Keratinocyte (primary cell): ENCODE results near the gene HTR1E. TPM values are rescaled to one million over a fixed set of nuclear protein-coding genes. Genes with fewer than 3 reads are reported as not detected.

ENCODE experiments used
- DNase-seq: peaks from one replicate; pipeline ENCODE4 v3.0.0-alpha.2; 2011; ENCODE audit warnings: low read depth, missing footprints, low spot score
- FAIRE-seq: peaks from 2 replicates; lab custom pipeline; 2011; peaks lifted over from hg19 to GRCh38; lab: Jason Lieb, UNC
- H2AFZ ChIP-seq: 2 replicates; pipeline ENCODE4 v1.6.0; 2012; ENCODE audit warnings: low read length, control low read depth, inconsistent platforms; ENCODE audit not compliant: control insufficient read depth
- H3K27ac ChIP-seq: 2 replicates; pipeline ENCODE4 v1.5.1; 2011; ENCODE audit warnings: low read length; ENCODE audit not compliant: control insufficient read depth, insufficient read depth
- H3K27me3 ChIP-seq: 3 replicates; pipeline ENCODE4 v1.6.0; 2011; ENCODE audit warnings: low read length; ENCODE audit not compliant: control insufficient read depth, insufficient read depth; ENCODE audit errors: extremely low read depth
- H3K36me3 ChIP-seq, 2 experiments: 2 replicates in 1 of 2; 3 replicates in 1 of 2; pipeline ENCODE4 v1.5.1; 2011; ENCODE audit warnings: low read length in 2 of 2, mild to moderate bottlenecking in 1 of 2; ENCODE audit not compliant: control insufficient read depth in 2 of 2, insufficient read depth in 2 of 2; ENCODE audit errors: extremely low read depth in 1 of 2
- H3K4me1 ChIP-seq: 3 replicates; pipeline ENCODE4 v1.5.1; 2011; ENCODE audit warnings: low read length; ENCODE audit not compliant: control insufficient read depth, insufficient read depth; ENCODE audit errors: extremely low read depth
- H3K4me2 ChIP-seq: 3 replicates; pipeline ENCODE4 v1.6.0; 2011; ENCODE audit warnings: low read depth, low read length; ENCODE audit not compliant: control insufficient read depth, insufficient read depth; ENCODE audit errors: extremely low read depth
- H3K4me3 ChIP-seq, 3 experiments: fragments of 200-600 bp in 1 of 3; sonication (generic) in 1 of 3; 2 replicates in 2 of 3; 3 replicates in 1 of 3; pipeline ENCODE4 v1.5.1; 2011 to 2016; ENCODE audit warnings: low read length in 3 of 3, mild to moderate bottlenecking in 3 of 3, control low read depth in 2 of 3, inconsistent platforms in 1 of 3, low read depth in 1 of 3, mixed read lengths in 1 of 3, mixed run types in 1 of 3, moderate library complexity in 1 of 3; ENCODE audit not compliant: control insufficient read depth in 2 of 3, insufficient read depth in 2 of 3; ENCODE audit errors: extremely low read depth in 1 of 3
- H3K79me2 ChIP-seq: 2 replicates; pipeline ENCODE4 v1.6.0; 2012; ENCODE audit warnings: low read length; ENCODE audit not compliant: control insufficient read depth, insufficient read depth
- H3K9ac ChIP-seq: 3 replicates; pipeline ENCODE4 v1.6.0; 2011; ENCODE audit warnings: low read length; ENCODE audit not compliant: control insufficient read depth, insufficient read depth; ENCODE audit errors: extremely low read depth
- H3K9me1 ChIP-seq: 3 replicates; pipeline ENCODE4 v1.6.0; 2011; ENCODE audit warnings: low read length; ENCODE audit not compliant: control insufficient read depth, insufficient read depth; ENCODE audit errors: extremely low read depth
- H3K9me3 ChIP-seq: 2 replicates; pipeline ENCODE4 v1.5.1; 2012; ENCODE audit warnings: low read depth, low read length; ENCODE audit not compliant: control insufficient read depth
- H4K20me1 ChIP-seq: 3 replicates; pipeline ENCODE4 v1.6.0; 2011; ENCODE audit warnings: low read length; ENCODE audit not compliant: control insufficient read depth, insufficient read depth; ENCODE audit errors: extremely low read depth
- CTCF ChIP-seq, 3 experiments: IDR thresholded peaks in 1 of 3; conservative IDR thresholded peaks in 1 of 3; optimal IDR thresholded peaks in 1 of 3; 2 replicates in 2 of 3; 3 replicates in 1 of 3; pipeline versions ENCODE3 to v1.5.1; 2011; ENCODE audit warnings: low read length in 3 of 3, mild to moderate bottlenecking in 3 of 3, moderate library complexity in 2 of 3, control low read depth in 1 of 3, inconsistent platforms in 1 of 3; ENCODE audit not compliant: insufficient read depth in 2 of 3; ENCODE audit errors: extremely low read depth in 1 of 3
- EZH2 ChIP-seq: IDR thresholded peaks from one replicate; pipeline ENCODE4 v1.6.1; 2012; ENCODE audit warnings: inconsistent platforms, mild to moderate bottlenecking, low read length, moderate library complexity
- dilution Hi-C: fragments of 300-500 bp; cut with MboI; formaldehyde crosslinking; loops from one replicate; pipeline ENCODE4 v1.7.0; 2020; ENCODE audit warnings: low sequenced_read_pairs; ENCODE audit not compliant: extremely low pct_ligation_motif_present
- polyA plus RNA-seq, 5 experiments: library from polyadenylated mRNA; depleted of rRNA in 3 of 5; stranded (reverse) in 3 of 5; stranded (forward) in 1 of 5; unstranded in 1 of 5; fragments of >200 nt; gene quantifications; 1 replicate in 1 of 5; 2 replicates in 3 of 5; 3 replicates in 1 of 5; pipeline versions ENCODE4 v1.2.1 to v1.2.3, GENCODE V29; 2011 to 2012; ENCODE audit warnings: missing spikeins in 2 of 5, low read depth in 1 of 5, low replicate concordance in 1 of 5

HTR1E gene
- polyA plus RNA-seq, 1 donor (not counting 4 experiments of a cell fraction or from before 2014, with no cell fraction given), result not detected

GRCh38 chr6:87054143-87054833 is 117.0 kb downstream of the HTR1E start:
- no peak for TF ChIP-seq EZH2
- no peak for TF ChIP-seq CTCF (optimal IDR thresholded peaks at IDR 0.05 in 1 of 3, IDR thresholded peaks at IDR 0.05 in 1 of 3, conservative IDR thresholded peaks at IDR 0.05 in 1 of 3; ENCODE audit: extremely low read depth in 1 of 3, insufficient read depth in 2 of 3, low read length in 3 of 3)
- dilution Hi-C loops, result no loop called here
- Histone ChIP-seq H4K20me1 (no peaks in the 10 kb centered on the region), H3K9me1 (no peaks in the 10 kb centered on the region), H3K79me2 (no peaks in the 10 kb centered on the region), H3K4me1 (no peaks in the 10 kb centered on the region), H3K9ac (no peak overlapping the region), H3K4me2 (no peak overlapping the region), H3K4me3 (no peak overlapping the region), H3K27me3 (no peaks in the 10 kb centered on the region), H3K36me3 (no peaks in the 10 kb centered on the region), H3K27ac (no peak overlapping the region), H3K9me3 (no peaks in the 10 kb centered on the region), H2AFZ (no peak overlapping the region)
- DNase-seq (no peak), FAIRE-seq (no peak)

- TF ChIP-seq EZH2 (no peak), CTCF (optimal IDR thresholded peaks at IDR 0.05 in 1 of 3, IDR thresholded peaks at IDR 0.05 in 1 of 3, conservative IDR thresholded peaks at IDR 0.05 in 1 of 3; ENCODE audit: extremely low read depth in 1 of 3, insufficient read depth in 2 of 3, low read length in 3 of 3) (no peak)
- Histone ChIP-seq H3K9me1 (no peaks in the 10 kb centered on the region), H3K4me3 (no peak overlapping the region), H3K27ac (no peak overlapping the region), H3K4me2 (no peak overlapping the region), H3K9ac (no peak overlapping the region), H2AFZ (no peak overlapping the region), H3K9me3 (no peaks in the 10 kb centered on the region), H3K79me2 (no peaks in the 10 kb centered on the region), H3K36me3 (no peaks in the 10 kb centered on the region), H3K27me3 (no peaks in the 10 kb centered on the region), H4K20me1 (no peaks in the 10 kb centered on the region), H3K4me1 (no peaks in the 10 kb centered on the region)
- FAIRE-seq, result no peak
- dilution Hi-C loops, result no loop called here
- DNase-seq, result no peak
Observed at GRCh38 chr6:87059943-87060342, 122.6 kb downstream of the HTR1E start.
